IPS-NIHi11 (cell line): ENCODE data around the gene INTS4.
"Not testable (repeated sequence)": the region's sequence is repeated elsewhere in the genome, so short reads cannot be mapped to it uniquely, and the experiment has no call there.

ENCODE experiments used
- DNase-seq: peaks from one replicate; pipeline ENCODE4 v3.0.0; 2012; ENCODE audit warnings: mixed read lengths, low spot score

INTS4 gene

GRCh38 chr11:77943296-77943695 is 51.2 kb downstream of the INTS4 start:
- DNase-seq: not testable (repeated sequence)

DNA sequence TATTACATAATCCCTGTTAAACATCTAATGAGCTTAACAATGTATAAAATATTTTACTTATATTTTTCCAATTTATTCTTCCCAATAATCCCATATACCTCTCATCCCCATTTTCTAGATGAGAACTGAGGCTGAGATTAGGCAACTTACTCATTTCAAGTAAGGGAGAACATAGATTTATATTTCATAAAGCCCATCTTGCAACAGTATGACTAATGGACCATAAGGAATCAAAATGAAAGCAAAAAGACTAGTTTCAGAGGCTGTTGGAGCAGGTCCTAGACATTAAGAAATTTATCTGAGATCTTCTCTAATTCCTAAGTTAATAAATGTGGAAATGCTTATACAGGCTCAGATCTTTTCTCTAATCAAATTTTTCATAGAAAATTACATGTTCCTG is 52.0 kb downstream of the INTS4 start:
- not testable (repeated sequence) for DNase-seq

DNA sequence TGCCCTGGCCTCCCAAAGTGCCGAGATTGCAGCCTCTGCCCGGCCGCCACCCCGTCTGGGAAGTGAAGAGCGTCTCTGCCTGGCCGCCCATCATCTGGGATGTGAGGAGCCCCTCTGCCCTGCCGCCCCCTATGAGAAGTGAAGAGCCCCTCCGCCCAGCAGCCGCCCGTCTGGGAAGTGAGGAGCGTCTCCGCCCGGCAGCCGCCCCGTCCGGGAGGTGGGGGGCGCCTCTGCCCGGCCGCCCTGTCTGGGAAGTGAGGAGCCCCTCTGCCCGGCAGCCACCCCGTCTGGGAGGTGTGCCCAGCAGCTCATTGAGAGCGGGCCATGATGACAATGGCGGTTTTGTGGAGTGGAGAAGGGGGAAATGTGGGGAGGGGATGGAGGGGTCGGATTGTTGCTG is 60.9 kb downstream of the INTS4 start:
- not testable (repeated sequence) for DNase-seq

DNA sequence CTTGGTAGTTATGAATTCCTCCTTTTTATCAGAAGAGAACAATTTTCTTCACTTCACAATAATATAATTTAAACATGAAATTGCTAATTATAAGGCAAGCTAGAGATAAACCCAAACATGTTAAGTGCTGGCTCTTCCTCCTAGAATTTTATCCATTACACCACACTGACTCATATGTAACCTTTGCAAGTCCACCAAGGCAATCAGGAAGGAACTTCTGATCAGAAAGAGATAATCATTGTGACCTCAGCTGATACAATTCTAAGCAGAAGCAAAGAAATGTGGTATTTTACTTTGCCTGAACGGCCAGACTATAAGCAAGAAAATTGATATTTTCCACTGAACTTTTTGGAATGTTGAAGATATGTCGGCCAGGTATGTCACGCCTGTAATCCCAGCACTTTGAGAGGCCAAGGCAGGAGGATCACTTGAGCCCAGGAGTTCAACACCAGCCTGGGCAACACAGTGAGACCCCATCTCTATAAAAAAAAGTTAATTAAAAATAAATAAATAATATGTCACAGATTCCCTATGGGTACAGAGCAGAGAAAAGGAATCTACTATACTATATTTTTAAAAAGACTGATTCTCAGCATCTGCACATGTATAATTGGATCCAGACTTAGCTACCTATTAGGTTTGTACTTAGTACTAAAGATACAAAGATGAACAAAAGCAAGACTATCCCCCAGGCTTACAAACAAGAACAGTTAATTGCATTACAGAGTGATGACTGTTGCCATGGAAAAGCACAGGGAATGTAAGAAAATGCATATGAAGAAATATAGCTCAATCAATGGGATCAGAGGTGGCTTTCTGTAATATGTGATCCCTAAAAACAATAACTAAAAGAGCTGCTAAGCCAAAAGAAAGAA is 63.9 kb downstream of the INTS4 start:
- not testable (repeated sequence) for DNase-seq

- not testable (repeated sequence) for DNase-seq
Measured at GRCh38 chr11:77917713-77918112, 76.8 kb downstream of the INTS4 start.

GRCh38 chr11:77914307-77914791 is 80.1 kb downstream of the INTS4 start:
- not testable (repeated sequence) for DNase-seq

GRCh38 chr11:77913608-77914306 is 80.7 kb downstream of the INTS4 start:
- not testable (repeated sequence) for DNase-seq

DNA sequence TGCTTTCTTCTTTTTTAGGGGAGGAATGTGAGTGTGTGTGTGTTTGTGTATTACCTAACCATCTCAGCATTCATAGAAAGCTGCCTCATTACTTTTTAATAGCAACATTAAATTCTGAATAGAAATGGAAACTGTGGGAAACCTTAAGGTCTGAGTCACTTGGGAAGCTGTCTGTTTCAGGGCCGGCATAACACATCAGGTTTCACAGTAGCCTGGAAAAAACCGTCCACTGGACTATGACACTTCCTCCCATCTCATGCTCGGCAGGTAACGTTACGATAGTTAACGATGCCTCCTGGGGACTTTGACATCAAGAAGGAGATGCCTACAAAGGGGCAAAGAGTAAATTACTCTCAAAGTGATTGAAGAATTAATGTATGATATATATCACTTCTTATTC is 83.6 kb downstream of the INTS4 start:
- DNase-seq: not testable (repeated sequence)

GRCh38 chr11:77909277-77909676 is 85.2 kb downstream of the INTS4 start:
- DNase-seq: no peak

- no peak for DNase-seq
Measured at GRCh38 chr11:77908835-77909234, 85.6 kb downstream of the INTS4 start.

GRCh38 chr11:77894949-77895348 is 99.5 kb downstream of the INTS4 start:
- not testable (repeated sequence) for DNase-seq

- not testable (repeated sequence) for DNase-seq
Measured at GRCh38 chr11:77891703-77892102, 102.8 kb downstream of the INTS4 start.

- DNase-seq: not testable (repeated sequence)
Measured at GRCh38 chr11:77891256-77891655, 103.2 kb downstream of the INTS4 start.

- not testable (repeated sequence) for DNase-seq
Measured at GRCh38 chr11:77890619-77891056, 103.8 kb downstream of the INTS4 start.

- not testable (repeated sequence) for DNase-seq
Measured at GRCh38 chr11:77890100-77890614, 104.3 kb downstream of the INTS4 start.

- DNase-seq: not testable (repeated sequence)
Measured at GRCh38 chr11:77889045-77889444, 105.4 kb downstream of the INTS4 start.

GRCh38 chr11:77886401-77886800 is 108.1 kb downstream of the INTS4 start:
- DNase-seq: peak; percentile 34

DNA sequence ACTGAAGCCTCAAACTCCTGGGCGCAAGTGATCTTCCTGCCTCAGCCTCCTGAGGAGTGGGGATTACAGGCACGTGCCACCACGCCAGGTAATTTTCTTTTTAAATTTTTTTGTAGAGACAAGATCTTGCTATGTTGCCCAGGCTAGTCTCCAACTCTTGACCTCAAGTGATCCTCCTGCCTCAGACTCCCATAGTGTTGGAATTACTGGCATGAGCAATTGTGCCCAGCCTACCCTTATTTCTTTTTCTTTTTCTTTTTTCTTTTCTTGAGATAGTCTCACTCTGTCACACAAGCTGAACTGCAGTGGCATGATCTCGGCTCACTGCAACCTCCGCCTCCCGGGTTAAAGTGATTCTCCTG is 109.7 kb downstream of the INTS4 start:
- no peak for DNase-seq

DNA sequence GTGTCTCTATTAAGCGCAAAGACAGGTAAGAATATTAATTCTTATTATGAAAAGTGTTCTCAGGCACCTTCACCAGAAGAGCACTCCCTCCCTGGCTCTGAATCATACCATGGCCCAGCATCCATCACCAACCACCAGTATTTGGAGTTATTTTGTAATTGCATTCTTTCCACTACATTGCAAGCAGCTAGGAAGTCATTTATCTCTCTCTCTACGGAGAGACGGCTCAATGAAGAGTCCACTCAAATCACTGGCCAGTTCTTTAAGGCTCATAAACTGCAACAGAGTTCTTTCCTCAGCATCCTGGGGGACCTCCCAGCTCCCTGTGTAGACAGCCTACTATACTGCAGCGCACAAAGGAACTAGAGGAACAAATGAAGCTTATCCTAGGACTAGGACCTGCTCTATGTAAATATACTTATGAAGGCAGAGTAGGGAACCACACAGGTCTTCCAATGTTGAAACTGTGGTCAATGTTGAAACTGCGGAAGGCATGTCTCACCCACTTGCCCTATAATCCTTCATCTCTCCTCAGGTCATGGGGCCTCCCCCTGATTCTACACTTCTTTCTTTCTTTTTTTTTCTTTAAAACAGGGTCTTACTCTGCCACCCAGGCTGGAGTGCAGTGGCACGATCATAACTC is 110.2 kb downstream of the INTS4 start:
- DNase-seq: no peak

- no peak for DNase-seq
Measured at GRCh38 chr11:77883775-77884174, 110.7 kb downstream of the INTS4 start.

DNA sequence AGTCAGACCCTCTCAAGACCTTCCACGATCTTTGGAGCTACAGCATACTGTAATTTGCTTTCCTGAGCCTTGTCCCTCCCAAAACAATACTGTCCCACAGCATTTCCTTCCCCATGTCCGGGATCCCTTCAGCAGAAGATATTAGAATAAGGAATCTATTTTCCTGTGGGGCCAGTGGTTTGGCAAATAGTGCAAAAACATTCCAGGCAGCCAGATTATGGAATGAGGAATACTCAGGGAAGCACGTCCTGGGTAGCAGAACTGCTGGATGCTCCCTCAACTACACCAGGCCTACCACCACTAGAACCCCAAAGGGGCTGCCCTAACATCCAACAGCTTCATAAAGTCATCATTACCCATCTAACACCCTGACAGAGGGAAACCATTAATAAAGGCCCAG is 112.1 kb downstream of the INTS4 start:
- no peak for DNase-seq

DNA sequence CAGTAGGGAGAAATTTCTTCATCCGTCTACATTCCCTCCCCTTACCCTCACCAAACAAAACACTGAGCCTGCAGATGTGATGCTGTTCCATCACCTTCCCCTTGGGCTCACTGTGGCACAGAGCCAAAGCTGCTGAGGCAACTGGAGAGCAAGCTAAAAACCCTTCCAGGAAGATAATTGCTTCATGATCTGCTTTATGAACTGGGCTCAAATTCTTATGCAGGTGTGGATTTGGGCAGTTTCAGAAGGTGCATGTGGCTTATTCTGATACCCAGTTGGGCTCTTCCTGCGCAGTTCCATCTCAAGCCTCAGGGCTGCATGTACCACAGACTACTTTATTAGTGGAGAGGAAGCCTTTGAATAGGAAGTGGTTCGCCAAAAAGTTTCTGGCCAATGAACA is 115.2 kb downstream of the INTS4 start:
- DNase-seq: no peak
